ENCODE data around the gene EEFSEC.

DNA sequence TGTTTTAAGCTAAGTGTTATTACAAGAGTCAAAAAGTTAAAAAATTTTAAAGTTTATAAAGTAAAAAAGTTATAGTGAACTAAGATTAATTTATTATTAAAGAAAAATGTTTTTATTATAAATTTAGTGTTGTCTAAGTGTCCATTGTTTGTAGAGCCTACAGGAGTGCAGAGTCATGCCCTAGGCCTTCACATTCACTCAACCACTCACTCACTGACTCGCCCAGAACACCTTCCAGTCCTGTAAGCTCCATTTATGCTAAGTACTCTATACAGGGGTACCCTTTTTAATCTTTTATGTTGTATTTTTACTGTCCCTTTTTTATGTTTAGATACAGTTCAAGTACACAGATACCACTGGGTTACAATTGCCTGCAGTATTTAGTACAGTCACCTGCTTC lies 37.2 kb downstream of the EEFSEC start:
- TF ChIP-seq, protein P1, sequence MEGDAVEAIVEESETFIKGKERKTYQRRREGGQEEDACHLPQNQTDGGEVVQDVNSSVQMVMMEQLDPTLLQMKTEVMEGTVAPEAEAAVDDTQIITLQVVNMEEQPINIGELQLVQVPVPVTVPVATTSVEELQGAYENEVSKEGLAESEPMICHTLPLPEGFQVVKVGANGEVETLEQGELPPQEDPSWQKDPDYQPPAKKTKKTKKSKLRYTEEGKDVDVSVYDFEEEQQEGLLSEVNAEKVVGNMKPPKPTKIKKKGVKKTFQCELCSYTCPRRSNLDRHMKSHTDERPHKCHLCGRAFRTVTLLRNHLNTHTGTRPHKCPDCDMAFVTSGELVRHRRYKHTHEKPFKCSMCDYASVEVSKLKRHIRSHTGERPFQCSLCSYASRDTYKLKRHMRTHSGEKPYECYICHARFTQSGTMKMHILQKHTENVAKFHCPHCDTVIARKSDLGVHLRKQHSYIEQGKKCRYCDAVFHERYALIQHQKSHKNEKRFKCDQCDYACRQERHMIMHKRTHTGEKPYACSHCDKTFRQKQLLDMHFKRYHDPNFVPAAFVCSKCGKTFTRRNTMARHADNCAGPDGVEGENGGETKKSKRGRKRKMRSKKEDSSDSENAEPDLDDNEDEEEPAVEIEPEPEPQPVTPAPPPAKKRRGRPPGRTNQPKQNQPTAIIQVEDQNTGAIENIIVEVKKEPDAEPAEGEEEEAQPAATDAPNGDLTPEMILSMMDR (conservative IDR thresholded peaks at IDR 0.05; ENCODE audit: low read length): no peak
- no peak for TF ChIP-seq EZH2phosphoT487 (IDR thresholded peaks at IDR 0.05; ENCODE audit: borderline replicate concordance, low read depth, low read length)

All from OCI-LY7 (cell line).